HFF-Myc (cell line): ENCODE results near the gene CYP17A1.
"Not testable (repeated sequence)": the region's sequence is repeated elsewhere in the genome, so short reads cannot be mapped to it uniquely, and the experiment has no call there.

Experiments used
- DNase-seq: peaks from one replicate; pipeline ENCODE4 v3.0.0-alpha.2; 2011; ENCODE audit warnings: low read depth; ENCODE audit errors: extremely low read depth
- H3K4me3 ChIP-seq: replicated peaks from 2 replicates; pipeline ENCODE4 v1.5.1; 2011; ENCODE audit warnings: low read depth, mild to moderate bottlenecking, control low read depth, low read length
- CTCF ChIP-seq: IDR thresholded peaks from 2 replicates; pipeline ENCODE4 v1.5.1; 2012; ENCODE audit warnings: mild to moderate bottlenecking, low read depth, low read length, control low read depth; ENCODE audit errors: missing control alignments

CYP17A1 gene

GRCh38 chr10:102850025-102850518, 12.9 kb upstream of the CYP17A1 start:
- DNase-seq, result no peak
- TF ChIP-seq CTCF, result no peak
- no peak overlapping the region for H3K4me3 ChIP-seq

GRCh38 chr10:102845352-102845902, 8.2 kb upstream of the CYP17A1 start:
- H3K4me3 ChIP-seq, result no peak overlapping the region
- no peak for DNase-seq
- TF ChIP-seq CTCF, result no peak

- not testable (repeated sequence) for H3K4me3 ChIP-seq, DNase-seq
Observed at GRCh38 chr10:102844190-102844776, 7.1 kb upstream of the CYP17A1 start.

- not testable (repeated sequence) for H3K4me3 ChIP-seq, DNase-seq
Observed at GRCh38 chr10:102843139-102843538, 5.9 kb upstream of the CYP17A1 start.

GRCh38 chr10:102841827-102842345, 4.7 kb upstream of the CYP17A1 start:
- no peak for TF ChIP-seq CTCF
- no peak for DNase-seq
- no peak overlapping the region for H3K4me3 ChIP-seq

GRCh38 chr10:102838276-102838927, 1.2 kb upstream of the CYP17A1 start:
- DNase-seq, H3K4me3 ChIP-seq: not testable (repeated sequence)

- TF ChIP-seq CTCF, result peak; percentile 86
- DNase-seq, result peak; percentile 56
- no peak overlapping the region for H3K4me3 ChIP-seq
Observed at GRCh38 chr10:102835007-102835482, 2.2 kb downstream of the CYP17A1 start.

GRCh38 chr10:102834143-102834542, 3.1 kb downstream of the CYP17A1 start:
- no peak for DNase-seq
- no peak for TF ChIP-seq CTCF
- H3K4me3 ChIP-seq, result no peak overlapping the region
